ENCODE data around the gene ANO4. TPM values are rescaled to one million over a fixed set of nuclear protein-coding genes. Genes with fewer than 3 reads are reported as not detected.

ANO4 gene
- total and polyA plus RNA-seq, 2 donors (not counting 1 experiment from before 2014, with no cell fraction given): not detected

DNA sequence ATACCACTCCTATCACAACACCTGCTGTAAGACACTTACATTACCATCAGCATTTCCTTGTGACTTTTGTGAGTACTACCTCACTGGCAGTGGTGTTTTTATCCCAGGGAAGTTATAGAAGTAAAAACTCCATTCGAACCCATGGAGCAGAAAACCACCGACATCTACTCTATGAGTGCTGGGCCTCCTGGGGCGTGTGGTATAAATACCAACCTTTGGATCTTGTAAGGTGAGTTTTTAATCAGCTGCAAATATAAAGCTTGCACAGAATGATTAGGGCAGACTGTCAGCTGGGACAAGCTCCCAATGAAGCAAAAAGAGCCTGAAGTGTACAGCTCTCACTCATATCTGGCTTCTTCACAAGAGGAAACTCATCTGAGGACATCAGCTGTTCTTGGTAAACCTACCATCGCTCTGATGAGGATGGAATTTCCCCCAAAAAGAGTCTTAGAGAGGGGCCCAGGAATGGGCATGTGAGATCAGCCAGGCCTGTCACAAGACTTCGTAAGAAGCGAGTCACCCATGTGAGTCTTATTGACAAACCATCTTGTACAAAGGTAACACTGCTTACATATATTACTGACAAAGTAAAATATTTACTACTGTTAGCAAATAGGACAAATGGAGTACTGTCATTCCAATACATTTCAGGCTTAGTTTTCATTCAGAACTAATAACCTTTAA, 245.4 kb downstream of the ANO4 start:
- no peaks in the 10 kb centered on the region for H3K9me3 Mint-ChIP-seq (ENCODE audit: insufficient read depth)
- Histone ChIP-seq H2AFZ (ENCODE audit: insufficient read depth, low read depth, low read length, poor library complexity, severe bottlenecking) (no peak overlapping the region), H3K36me3 (replicated peaks in 1 of 2; ENCODE audit: control extremely low read depth in 1 of 2, control insufficient read depth in 1 of 2, extremely low read depth in 1 of 2, insufficient read depth in 2 of 2, low read length in 1 of 2) (no peaks in the 10 kb centered on the region), H3K27ac (ENCODE audit: low read length in 2 of 2) (no peak overlapping the region), H3K27me3 (replicated peaks in 1 of 4; ENCODE audit: control extremely low read depth in 1 of 4, control insufficient read depth in 3 of 4, insufficient read depth in 4 of 4, low read length in 3 of 4) (no peaks in the 10 kb centered on the region), H4K20me1 (ENCODE audit: control insufficient read depth, insufficient read depth, low read length, poor library complexity, severe bottlenecking) (no peaks in the 10 kb centered on the region), H3K79me2 (ENCODE audit: control insufficient read depth, insufficient read depth, low read length) (no peaks in the 10 kb centered on the region), H3K4me2 (replicated peaks; ENCODE audit: low read depth, low read length, poor library complexity, severe bottlenecking) (no peak overlapping the region), H3K9ac (ENCODE audit: low read length) (no peak overlapping the region), H3K4me3 (ENCODE audit: control extremely low read depth in 1 of 5, extremely low read depth in 1 of 5, insufficient read depth in 1 of 5, low read depth in 2 of 5, low read length in 4 of 5) (no peak overlapping the region), H3K4me1 (ENCODE audit: control insufficient read depth in 2 of 2, insufficient read depth in 2 of 2, low read length in 2 of 2) (no peaks in the 10 kb centered on the region), H3K9me3 (ENCODE audit: control extremely low read depth in 1 of 3, control insufficient read depth in 2 of 3, insufficient read depth in 1 of 3, low read length in 2 of 3) (no peaks in the 10 kb centered on the region)
- CTCF ChIA-PET: no interaction called here
- TF ChIP-seq EZH2 (IDR thresholded peaks at IDR 0.05; ENCODE audit: borderline replicate concordance, insufficient read depth, low read depth, low read length, poor library complexity, severe bottlenecking): no peak
- TF ChIP-seq, protein P1, sequence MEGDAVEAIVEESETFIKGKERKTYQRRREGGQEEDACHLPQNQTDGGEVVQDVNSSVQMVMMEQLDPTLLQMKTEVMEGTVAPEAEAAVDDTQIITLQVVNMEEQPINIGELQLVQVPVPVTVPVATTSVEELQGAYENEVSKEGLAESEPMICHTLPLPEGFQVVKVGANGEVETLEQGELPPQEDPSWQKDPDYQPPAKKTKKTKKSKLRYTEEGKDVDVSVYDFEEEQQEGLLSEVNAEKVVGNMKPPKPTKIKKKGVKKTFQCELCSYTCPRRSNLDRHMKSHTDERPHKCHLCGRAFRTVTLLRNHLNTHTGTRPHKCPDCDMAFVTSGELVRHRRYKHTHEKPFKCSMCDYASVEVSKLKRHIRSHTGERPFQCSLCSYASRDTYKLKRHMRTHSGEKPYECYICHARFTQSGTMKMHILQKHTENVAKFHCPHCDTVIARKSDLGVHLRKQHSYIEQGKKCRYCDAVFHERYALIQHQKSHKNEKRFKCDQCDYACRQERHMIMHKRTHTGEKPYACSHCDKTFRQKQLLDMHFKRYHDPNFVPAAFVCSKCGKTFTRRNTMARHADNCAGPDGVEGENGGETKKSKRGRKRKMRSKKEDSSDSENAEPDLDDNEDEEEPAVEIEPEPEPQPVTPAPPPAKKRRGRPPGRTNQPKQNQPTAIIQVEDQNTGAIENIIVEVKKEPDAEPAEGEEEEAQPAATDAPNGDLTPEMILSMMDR (IDR thresholded peaks at IDR 0.05): no peak
- H3K27ac Mint-ChIP-seq: no peak overlapping the region
- intact Hi-C loops (cut with micrococcal nuclease): no loop called here
- WGBS (ENCODE audit: insufficient coverage): 57% methylated on average over 2 of the region's 6 CpGs
- no peak overlapping the region for H3K4me3 Mint-ChIP-seq
- no peaks in the 10 kb centered on the region for H3K4me1 Mint-ChIP-seq
- DNase-seq (no peak), ATAC-seq (ENCODE audit: low read depth) (no peak)
- POLR2A ChIA-PET: no interaction called here
- no peaks in the 10 kb centered on the region for H3K27me3 Mint-ChIP-seq

DNA sequence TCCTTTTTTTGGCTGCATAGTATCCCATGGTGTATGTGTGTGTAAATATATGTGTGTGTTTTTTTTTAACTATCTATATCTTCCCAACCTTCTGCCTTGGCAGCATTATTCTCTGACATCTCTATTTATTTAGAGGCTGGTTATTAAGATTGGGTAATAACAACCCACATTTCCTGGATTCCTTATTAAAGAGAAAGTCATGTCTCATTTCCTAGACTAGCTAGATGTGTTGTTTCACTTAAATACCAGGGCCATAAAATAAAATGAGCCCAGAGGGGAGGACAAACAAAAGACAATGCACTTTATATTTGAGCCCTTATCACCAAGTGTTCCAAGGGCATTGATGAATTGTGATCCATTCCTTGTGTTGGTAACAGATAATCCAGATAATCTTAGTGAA, 246.4 kb downstream of the ANO4 start:
- DNase-seq: no peak
- no peak overlapping the region for H3K27ac Mint-ChIP-seq
- H3K9me3 ChIP-seq (ENCODE audit: control extremely low read depth in 1 of 3, control insufficient read depth in 2 of 3, insufficient read depth in 1 of 3, low read length in 2 of 3): no peaks in the 10 kb centered on the region
- no peak for TF ChIP-seq EZH2 (IDR thresholded peaks at IDR 0.05; ENCODE audit: borderline replicate concordance, insufficient read depth, low read depth, low read length, poor library complexity, severe bottlenecking)
- TF ChIP-seq, protein P1 (IDR thresholded peaks at IDR 0.05): no peak
- no peak for ATAC-seq (ENCODE audit: low read depth)
- H4K20me1 ChIP-seq (ENCODE audit: control insufficient read depth, insufficient read depth, low read length, poor library complexity, severe bottlenecking): no peaks in the 10 kb centered on the region
- H3K9ac ChIP-seq (ENCODE audit: low read length): no peak overlapping the region
- no peak overlapping the region for H3K4me3 Mint-ChIP-seq
- ChIA-PET POLR2A (no interaction called here), CTCF (no interaction called here)
- no peak overlapping the region for H2AFZ ChIP-seq (ENCODE audit: insufficient read depth, low read depth, low read length, poor library complexity, severe bottlenecking)
- H3K27me3 ChIP-seq (replicated peaks in 1 of 4; ENCODE audit: control extremely low read depth in 1 of 4, control insufficient read depth in 3 of 4, insufficient read depth in 4 of 4, low read length in 3 of 4): no peaks in the 10 kb centered on the region
- H3K4me2 ChIP-seq (replicated peaks; ENCODE audit: low read depth, low read length, poor library complexity, severe bottlenecking): no peak overlapping the region
- no peak overlapping the region for H3K27ac ChIP-seq (ENCODE audit: low read length in 2 of 2)
- no peaks in the 10 kb centered on the region for H3K36me3 ChIP-seq (replicated peaks in 1 of 2; ENCODE audit: control extremely low read depth in 1 of 2, control insufficient read depth in 1 of 2, extremely low read depth in 1 of 2, insufficient read depth in 2 of 2, low read length in 1 of 2)
- no peaks in the 10 kb centered on the region for H3K4me1 Mint-ChIP-seq
- no peak overlapping the region for H3K4me3 ChIP-seq (ENCODE audit: control extremely low read depth in 1 of 5, extremely low read depth in 1 of 5, insufficient read depth in 1 of 5, low read depth in 2 of 5, low read length in 4 of 5)
- H3K79me2 ChIP-seq (ENCODE audit: control insufficient read depth, insufficient read depth, low read length): no peaks in the 10 kb centered on the region
- intact Hi-C loops (cut with micrococcal nuclease): no loop called here
- H3K4me1 ChIP-seq (ENCODE audit: control insufficient read depth in 2 of 2, insufficient read depth in 2 of 2, low read length in 2 of 2): no peaks in the 10 kb centered on the region
- H3K9me3 Mint-ChIP-seq (ENCODE audit: insufficient read depth): no peaks in the 10 kb centered on the region
- no peaks in the 10 kb centered on the region for H3K27me3 Mint-ChIP-seq

Measured in B cell (primary cell).